Smooth muscle cell (in vitro differentiated cells): Measurements from ENCODE around the gene LYPLAL1. TPM values are rescaled to one million over a fixed set of nuclear protein-coding genes. Genes with fewer than 3 reads are reported as not detected.

Experiments used
- DNase-seq: peaks from one replicate; lab custom pipeline; 2025; ENCODE audit not compliant: unreplicated experiment; lab: John Stamatoyannopoulos, UW
- H2AFZ ChIP-seq: fragments of 200-600 bp; sonication (generic); 2 replicates; pipeline ENCODE4 v1.6.0; 2016; ENCODE audit warnings: antibody characterized with exemption, low read depth, mild to moderate bottlenecking
- H3F3A ChIP-seq: fragments of 200-600 bp; sonication (generic); 2 replicates; pipeline ENCODE4 v1.6.0; 2017; ENCODE audit warnings: antibody characterized with exemption, low read depth
- H3K27ac ChIP-seq: fragments of 200-600 bp; sonication (generic); 2 replicates; pipeline ENCODE4 v1.5.1; 2016; ENCODE audit warnings: low read depth, mild to moderate bottlenecking
- H3K27me3 ChIP-seq: fragments of 200-600 bp; sonication (generic); 2 replicates; pipeline ENCODE4 v1.6.1; 2016; ENCODE audit warnings: low read depth, mild to moderate bottlenecking
- H3K36me3 ChIP-seq: fragments of 200-600 bp; sonication (generic); 2 replicates; pipeline ENCODE4 v1.5.1; 2016; ENCODE audit warnings: low read depth
- H3K4me1 ChIP-seq: fragments of 200-600 bp; sonication (generic); 2 replicates; pipeline ENCODE4 v1.5.1; 2016; ENCODE audit warnings: low read depth
- H3K4me2 ChIP-seq: fragments of 200-600 bp; sonication (generic); 2 replicates; pipeline ENCODE4 v1.6.0; 2016; ENCODE audit warnings: mild to moderate bottlenecking
- H3K4me3 ChIP-seq: fragments of 200-600 bp; sonication (generic); 2 replicates; pipeline ENCODE4 v1.5.1; 2016; ENCODE audit warnings: mild to moderate bottlenecking
- H3K79me2 ChIP-seq: fragments of 200-600 bp; sonication (generic); 2 replicates; pipeline ENCODE4 v1.6.0; 2016; ENCODE audit warnings: low read depth, mild to moderate bottlenecking
- H3K9ac ChIP-seq: fragments of 200-600 bp; sonication (generic); 2 replicates; pipeline ENCODE4 v1.6.0; 2016; ENCODE audit warnings: low read depth
- H3K9me3 ChIP-seq: fragments of 200-600 bp; sonication (generic); replicated peaks from 2 replicates; pipeline ENCODE4 v1.5.1; 2016; ENCODE audit warnings: low read depth
- H4K20me1 ChIP-seq: fragments of 200-600 bp; sonication (generic); 2 replicates; pipeline ENCODE4 v1.6.0; 2016; ENCODE audit warnings: low read depth
- WGBS: methylation state at CpG from one replicate; pipeline ENCODE4 v1.1.7; 2016; ENCODE audit warnings: low lambda C conversion rate; 5-methylcytosine and 5-hydroxymethylcytosine counted together
- polyA plus RNA-seq: library from polyadenylated mRNA; unstranded; fragments of >200 nt; fragmentation: Nextera tagmentation; extraction: Ambion mirVana; gene quantifications from 2 replicates; pipeline ENCODE4 v1.2.1, GENCODE V29; 2016
- total RNA-seq: library from RNA; depleted of rRNA; stranded (reverse); fragments of >200 nt; gene quantifications from 2 replicates; pipeline ENCODE4 v1.2.3, GENCODE V29; 2014
- TF ChIP-seq, protein P1 (sequence below): fragments of 200-600 bp; sonication (generic); IDR thresholded peaks from 2 replicates; pipeline ENCODE4 v1.5.1; 2017; ENCODE audit warnings: borderline replicate concordance, mild to moderate bottlenecking, antibody characterized with exemption; ENCODE audit not compliant: insufficient read depth, poor library complexity, severe bottlenecking

The LYPLAL1 gene
- total and polyA plus RNA-seq, 2 experiments from 2014 or later, result 18.2 to 18.7 TPM

DNA sequence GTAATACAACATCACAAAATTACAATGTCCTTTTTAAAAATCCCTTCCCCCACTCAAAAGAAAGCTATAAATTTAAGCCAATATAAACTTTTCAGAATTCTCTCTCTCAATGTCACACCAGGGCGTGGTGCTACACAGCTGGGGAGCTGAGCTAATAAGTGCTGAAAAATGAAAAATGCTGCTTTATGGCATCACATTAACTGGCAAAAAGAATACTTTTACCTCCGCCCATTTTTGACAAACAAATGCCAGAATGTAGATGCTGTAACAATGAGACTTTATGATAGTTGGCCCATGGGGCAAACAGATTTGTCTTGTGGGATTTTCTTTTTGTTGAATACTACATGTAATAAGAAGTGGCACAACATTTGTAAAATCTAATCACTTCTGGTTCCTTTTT, 12.7 kb upstream of the LYPLAL1 start:
- Histone ChIP-seq H4K20me1 (no peaks in the 10 kb centered on the region), H3K4me3 (no peak overlapping the region), H3F3A (no peaks in the 10 kb centered on the region), H3K9me3 (no peaks in the 10 kb centered on the region), H3K9ac (no peak overlapping the region), H3K4me1 (peaks cover 3% of the 10 kb centered on the region), H2AFZ (no peak overlapping the region), H3K27ac (no peak overlapping the region), H3K36me3 (no peaks in the 10 kb centered on the region), H3K79me2 (no peaks in the 10 kb centered on the region), H3K27me3 (no peaks in the 10 kb centered on the region), H3K4me2 (no peak overlapping the region)
- TF ChIP-seq, protein P1, sequence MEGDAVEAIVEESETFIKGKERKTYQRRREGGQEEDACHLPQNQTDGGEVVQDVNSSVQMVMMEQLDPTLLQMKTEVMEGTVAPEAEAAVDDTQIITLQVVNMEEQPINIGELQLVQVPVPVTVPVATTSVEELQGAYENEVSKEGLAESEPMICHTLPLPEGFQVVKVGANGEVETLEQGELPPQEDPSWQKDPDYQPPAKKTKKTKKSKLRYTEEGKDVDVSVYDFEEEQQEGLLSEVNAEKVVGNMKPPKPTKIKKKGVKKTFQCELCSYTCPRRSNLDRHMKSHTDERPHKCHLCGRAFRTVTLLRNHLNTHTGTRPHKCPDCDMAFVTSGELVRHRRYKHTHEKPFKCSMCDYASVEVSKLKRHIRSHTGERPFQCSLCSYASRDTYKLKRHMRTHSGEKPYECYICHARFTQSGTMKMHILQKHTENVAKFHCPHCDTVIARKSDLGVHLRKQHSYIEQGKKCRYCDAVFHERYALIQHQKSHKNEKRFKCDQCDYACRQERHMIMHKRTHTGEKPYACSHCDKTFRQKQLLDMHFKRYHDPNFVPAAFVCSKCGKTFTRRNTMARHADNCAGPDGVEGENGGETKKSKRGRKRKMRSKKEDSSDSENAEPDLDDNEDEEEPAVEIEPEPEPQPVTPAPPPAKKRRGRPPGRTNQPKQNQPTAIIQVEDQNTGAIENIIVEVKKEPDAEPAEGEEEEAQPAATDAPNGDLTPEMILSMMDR, result no peak
- no peak for DNase-seq
- WGBS, result 86% methylated on average over 2 of the region's 2 CpGs

DNA sequence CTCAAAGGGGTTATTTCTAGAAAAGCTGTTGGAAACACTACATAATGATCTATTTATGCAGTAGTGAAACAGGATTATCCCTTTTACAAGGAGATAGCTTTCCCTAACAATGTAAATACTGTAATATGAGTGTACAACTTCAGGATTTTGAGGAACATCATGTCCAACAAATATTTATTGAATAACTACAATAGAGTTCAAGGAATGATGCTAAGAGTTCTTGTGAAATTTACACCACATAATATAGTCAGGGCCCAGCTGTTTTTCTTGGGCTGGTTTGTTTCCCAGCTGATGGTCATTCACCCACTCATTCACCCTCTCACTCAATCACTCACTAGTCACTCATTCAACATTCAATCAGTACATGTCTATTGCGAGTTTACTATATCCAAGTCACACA, 12.3 kb upstream of the LYPLAL1 start:
- no peak for DNase-seq
- Histone ChIP-seq H3K27ac (no peak overlapping the region), H2AFZ (no peak overlapping the region), H4K20me1 (no peaks in the 10 kb centered on the region), H3K36me3 (no peaks in the 10 kb centered on the region), H3K27me3 (no peaks in the 10 kb centered on the region), H3F3A (no peaks in the 10 kb centered on the region), H3K79me2 (no peaks in the 10 kb centered on the region), H3K4me2 (no peak overlapping the region), H3K4me3 (no peak overlapping the region), H3K9me3 (no peaks in the 10 kb centered on the region), H3K4me1 (peaks cover 3% of the 10 kb centered on the region), H3K9ac (no peak overlapping the region)
- TF ChIP-seq, protein P1, result no peak
- WGBS, result 53% methylated on average over 1 of the region's 1 CpG

DNA sequence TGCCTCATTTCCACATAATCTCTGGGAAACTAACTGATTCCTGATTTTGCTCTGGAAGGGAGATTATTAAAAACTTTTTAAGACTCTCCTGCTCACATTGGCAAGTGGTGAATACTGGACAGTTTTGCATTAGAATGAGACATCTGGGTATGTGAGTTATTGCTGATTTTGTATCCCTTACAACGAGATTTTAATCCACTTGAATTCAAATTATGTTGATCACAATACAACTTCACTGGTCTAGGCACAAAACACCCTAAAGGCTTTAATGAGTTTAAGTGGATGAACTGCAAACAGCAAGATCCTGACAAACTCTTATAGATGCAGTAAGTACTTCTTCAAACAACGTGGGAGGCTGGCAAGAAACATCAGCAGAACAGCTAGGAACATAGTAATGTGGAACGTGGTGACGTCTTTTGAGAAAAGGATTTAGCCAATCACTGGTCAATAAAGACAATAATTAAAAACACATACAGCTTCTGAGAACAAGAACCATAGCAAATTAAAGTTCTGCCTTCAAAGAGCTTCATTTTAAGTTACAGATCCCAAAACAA, 10.2 kb upstream of the LYPLAL1 start:
- no peak overlapping the region for H3K9ac ChIP-seq
- H3K9me3 ChIP-seq, result no peaks in the 10 kb centered on the region
- 49% methylated on average over 4 of the region's 4 CpGs for WGBS
- DNase-seq, result no peak
- H2AFZ ChIP-seq, result no peak overlapping the region
- peaks cover 3% of the 10 kb centered on the region for H3K4me1 ChIP-seq
- H3K79me2 ChIP-seq, result no peaks in the 10 kb centered on the region
- no peak overlapping the region for H3K4me3 ChIP-seq
- no peak overlapping the region for H3K27ac ChIP-seq
- H4K20me1 ChIP-seq, result no peaks in the 10 kb centered on the region
- H3K4me2 ChIP-seq, result no peak overlapping the region
- TF ChIP-seq, protein P1, result no peak
- no peaks in the 10 kb centered on the region for H3F3A ChIP-seq
- no peaks in the 10 kb centered on the region for H3K36me3 ChIP-seq
- no peaks in the 10 kb centered on the region for H3K27me3 ChIP-seq
